ENCODE data around the gene CDC14A. TPM values are rescaled to one million over a fixed set of nuclear protein-coding genes. Genes with fewer than 3 reads are reported as not detected.

The CDC14A gene
- total and polyA plus RNA-seq, 2 of the 8 experiments (the other 6 are each of a cell fraction or from before 2014, with no cell fraction given) = 3.2 to 8.9 TPM

DNA sequence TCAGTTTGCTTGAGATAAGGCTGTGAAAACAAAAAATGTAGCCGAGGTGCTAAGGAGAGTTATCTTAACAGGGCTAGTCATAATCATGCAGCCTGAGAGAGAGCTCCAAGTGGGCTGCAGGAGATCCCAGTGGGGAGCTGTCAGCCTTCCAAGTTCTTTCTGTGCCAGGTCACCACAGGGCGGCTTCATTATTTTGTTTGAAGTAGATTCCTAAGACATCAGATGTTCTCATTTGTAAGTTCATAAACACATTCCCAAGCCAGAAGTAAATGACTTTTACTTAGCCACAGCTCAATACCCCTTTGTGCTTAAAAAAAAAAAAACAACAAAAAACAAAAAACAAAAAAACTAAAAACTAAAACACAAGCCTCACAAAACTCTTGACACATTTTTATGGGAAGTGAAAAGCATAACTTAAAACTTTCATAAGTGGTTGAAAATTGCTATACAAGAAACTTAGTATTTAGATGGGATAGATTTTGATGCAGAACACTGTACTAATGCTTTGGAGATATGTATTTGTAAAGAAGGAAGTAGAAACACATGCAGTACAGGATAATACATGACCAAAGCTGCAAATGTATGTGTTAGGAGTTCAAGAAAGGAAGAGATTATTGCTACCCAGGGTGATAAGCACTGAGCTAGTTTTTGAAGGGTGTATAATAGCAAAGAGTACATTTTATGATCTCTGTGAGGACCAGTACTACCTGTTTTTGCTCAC is 8.6 kb downstream of the CDC14A start (continued):
- TF ChIP-seq, protein P1, sequence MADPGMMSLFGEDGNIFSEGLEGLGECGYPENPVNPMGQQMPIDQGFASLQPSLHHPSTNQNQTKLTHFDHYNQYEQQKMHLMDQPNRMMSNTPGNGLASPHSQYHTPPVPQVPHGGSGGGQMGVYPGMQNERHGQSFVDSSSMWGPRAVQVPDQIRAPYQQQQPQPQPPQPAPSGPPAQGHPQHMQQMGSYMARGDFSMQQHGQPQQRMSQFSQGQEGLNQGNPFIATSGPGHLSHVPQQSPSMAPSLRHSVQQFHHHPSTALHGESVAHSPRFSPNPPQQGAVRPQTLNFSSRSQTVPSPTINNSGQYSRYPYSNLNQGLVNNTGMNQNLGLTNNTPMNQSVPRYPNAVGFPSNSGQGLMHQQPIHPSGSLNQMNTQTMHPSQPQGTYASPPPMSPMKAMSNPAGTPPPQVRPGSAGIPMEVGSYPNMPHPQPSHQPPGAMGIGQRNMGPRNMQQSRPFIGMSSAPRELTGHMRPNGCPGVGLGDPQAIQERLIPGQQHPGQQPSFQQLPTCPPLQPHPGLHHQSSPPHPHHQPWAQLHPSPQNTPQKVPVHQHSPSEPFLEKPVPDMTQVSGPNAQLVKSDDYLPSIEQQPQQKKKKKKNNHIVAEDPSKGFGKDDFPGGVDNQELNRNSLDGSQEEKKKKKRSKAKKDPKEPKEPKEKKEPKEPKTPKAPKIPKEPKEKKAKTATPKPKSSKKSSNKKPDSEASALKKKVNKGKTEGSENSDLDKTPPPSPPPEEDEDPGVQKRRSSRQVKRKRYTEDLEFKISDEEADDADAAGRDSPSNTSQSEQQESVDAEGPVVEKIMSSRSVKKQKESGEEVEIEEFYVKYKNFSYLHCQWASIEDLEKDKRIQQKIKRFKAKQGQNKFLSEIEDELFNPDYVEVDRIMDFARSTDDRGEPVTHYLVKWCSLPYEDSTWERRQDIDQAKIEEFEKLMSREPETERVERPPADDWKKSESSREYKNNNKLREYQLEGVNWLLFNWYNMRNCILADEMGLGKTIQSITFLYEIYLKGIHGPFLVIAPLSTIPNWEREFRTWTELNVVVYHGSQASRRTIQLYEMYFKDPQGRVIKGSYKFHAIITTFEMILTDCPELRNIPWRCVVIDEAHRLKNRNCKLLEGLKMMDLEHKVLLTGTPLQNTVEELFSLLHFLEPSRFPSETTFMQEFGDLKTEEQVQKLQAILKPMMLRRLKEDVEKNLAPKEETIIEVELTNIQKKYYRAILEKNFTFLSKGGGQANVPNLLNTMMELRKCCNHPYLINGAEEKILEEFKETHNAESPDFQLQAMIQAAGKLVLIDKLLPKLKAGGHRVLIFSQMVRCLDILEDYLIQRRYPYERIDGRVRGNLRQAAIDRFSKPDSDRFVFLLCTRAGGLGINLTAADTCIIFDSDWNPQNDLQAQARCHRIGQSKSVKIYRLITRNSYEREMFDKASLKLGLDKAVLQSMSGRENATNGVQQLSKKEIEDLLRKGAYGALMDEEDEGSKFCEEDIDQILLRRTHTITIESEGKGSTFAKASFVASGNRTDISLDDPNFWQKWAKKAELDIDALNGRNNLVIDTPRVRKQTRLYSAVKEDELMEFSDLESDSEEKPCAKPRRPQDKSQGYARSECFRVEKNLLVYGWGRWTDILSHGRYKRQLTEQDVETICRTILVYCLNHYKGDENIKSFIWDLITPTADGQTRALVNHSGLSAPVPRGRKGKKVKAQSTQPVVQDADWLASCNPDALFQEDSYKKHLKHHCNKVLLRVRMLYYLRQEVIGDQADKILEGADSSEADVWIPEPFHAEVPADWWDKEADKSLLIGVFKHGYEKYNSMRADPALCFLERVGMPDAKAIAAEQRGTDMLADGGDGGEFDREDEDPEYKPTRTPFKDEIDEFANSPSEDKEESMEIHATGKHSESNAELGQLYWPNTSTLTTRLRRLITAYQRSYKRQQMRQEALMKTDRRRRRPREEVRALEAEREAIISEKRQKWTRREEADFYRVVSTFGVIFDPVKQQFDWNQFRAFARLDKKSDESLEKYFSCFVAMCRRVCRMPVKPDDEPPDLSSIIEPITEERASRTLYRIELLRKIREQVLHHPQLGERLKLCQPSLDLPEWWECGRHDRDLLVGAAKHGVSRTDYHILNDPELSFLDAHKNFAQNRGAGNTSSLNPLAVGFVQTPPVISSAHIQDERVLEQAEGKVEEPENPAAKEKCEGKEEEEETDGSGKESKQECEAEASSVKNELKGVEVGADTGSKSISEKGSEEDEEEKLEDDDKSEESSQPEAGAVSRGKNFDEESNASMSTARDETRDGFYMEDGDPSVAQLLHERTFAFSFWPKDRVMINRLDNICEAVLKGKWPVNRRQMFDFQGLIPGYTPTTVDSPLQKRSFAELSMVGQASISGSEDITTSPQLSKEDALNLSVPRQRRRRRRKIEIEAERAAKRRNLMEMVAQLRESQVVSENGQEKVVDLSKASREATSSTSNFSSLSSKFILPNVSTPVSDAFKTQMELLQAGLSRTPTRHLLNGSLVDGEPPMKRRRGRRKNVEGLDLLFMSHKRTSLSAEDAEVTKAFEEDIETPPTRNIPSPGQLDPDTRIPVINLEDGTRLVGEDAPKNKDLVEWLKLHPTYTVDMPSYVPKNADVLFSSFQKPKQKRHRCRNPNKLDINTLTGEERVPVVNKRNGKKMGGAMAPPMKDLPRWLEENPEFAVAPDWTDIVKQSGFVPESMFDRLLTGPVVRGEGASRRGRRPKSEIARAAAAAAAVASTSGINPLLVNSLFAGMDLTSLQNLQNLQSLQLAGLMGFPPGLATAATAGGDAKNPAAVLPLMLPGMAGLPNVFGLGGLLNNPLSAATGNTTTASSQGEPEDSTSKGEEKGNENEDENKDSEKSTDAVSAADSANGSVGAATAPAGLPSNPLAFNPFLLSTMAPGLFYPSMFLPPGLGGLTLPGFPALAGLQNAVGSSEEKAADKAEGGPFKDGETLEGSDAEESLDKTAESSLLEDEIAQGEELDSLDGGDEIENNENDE (IDR thresholded peaks at IDR 0.05; ENCODE audit: insufficient replicate concordance, low read length) = no peak
- TF ChIP-seq EP300 (IDR thresholded peaks at IDR 0.05; ENCODE audit: borderline replicate concordance in 1 of 2, low read depth in 2 of 2, low read length in 2 of 2) (no peak), BRCA1 (IDR thresholded peaks at IDR 0.05; ENCODE audit: low read depth, low read length) (no peak), SUZ12 (IDR thresholded peaks at IDR 0.05; ENCODE audit: low read length) (no peak)
- TF ChIP-seq, protein P2, sequence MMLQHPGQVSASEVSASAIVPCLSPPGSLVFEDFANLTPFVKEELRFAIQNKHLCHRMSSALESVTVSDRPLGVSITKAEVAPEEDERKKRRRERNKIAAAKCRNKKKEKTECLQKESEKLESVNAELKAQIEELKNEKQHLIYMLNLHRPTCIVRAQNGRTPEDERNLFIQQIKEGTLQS (IDR thresholded peaks at IDR 0.05; ENCODE audit: insufficient read depth, low read depth, low read length) = no peak
- TF ChIP-seq, protein P3, sequence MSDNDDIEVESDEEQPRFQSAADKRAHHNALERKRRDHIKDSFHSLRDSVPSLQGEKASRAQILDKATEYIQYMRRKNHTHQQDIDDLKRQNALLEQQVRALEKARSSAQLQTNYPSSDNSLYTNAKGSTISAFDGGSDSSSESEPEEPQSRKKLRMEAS (IDR thresholded peaks at IDR 0.05) = no peak
- TF ChIP-seq, protein P4, sequence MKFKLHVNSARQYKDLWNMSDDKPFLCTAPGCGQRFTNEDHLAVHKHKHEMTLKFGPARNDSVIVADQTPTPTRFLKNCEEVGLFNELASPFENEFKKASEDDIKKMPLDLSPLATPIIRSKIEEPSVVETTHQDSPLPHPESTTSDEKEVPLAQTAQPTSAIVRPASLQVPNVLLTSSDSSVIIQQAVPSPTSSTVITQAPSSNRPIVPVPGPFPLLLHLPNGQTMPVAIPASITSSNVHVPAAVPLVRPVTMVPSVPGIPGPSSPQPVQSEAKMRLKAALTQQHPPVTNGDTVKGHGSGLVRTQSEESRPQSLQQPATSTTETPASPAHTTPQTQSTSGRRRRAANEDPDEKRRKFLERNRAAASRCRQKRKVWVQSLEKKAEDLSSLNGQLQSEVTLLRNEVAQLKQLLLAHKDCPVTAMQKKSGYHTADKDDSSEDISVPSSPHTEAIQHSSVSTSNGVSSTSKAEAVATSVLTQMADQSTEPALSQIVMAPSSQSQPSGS (IDR thresholded peaks at IDR 0.05; ENCODE audit: low read length) = no peak

Data from H1 (cell line).